DOHH2 (cell line): ENCODE measurements around the gene SEC24A.

Experiments
- H3F3A ChIP-seq: fragments of 200-600 bp; sonication (generic), shearing (Covaris generic); 2 replicates; pipeline ENCODE4 v1.6.0; 2016; ENCODE audit warnings: antibody characterized with exemption, mild to moderate bottlenecking; ENCODE audit not compliant: control insufficient read depth, insufficient read depth
- H3K27ac ChIP-seq: fragments of 200-600 bp; sonication (generic); 2 replicates; pipeline ENCODE4 v1.5.1; 2014; ENCODE audit warnings: low read depth, mild to moderate bottlenecking, low read length, moderate library complexity
- H3K27me3 ChIP-seq: fragments of 200-600 bp; sonication (generic); 2 replicates; pipeline ENCODE4 v1.6.1; 2014; ENCODE audit warnings: mild to moderate bottlenecking, low read length, mixed read lengths; ENCODE audit not compliant: control insufficient read depth
- H3K36me3 ChIP-seq: fragments of 200-600 bp; sonication (generic); 2 replicates; pipeline ENCODE4 v1.6.1; 2014; ENCODE audit warnings: mild to moderate bottlenecking, low read length, moderate library complexity, mixed read lengths; ENCODE audit not compliant: control insufficient read depth
- H3K4me1 ChIP-seq: fragments of 200-600 bp; sonication (generic); 2 replicates; pipeline ENCODE4 v1.6.1; 2014; ENCODE audit warnings: mild to moderate bottlenecking, low read length, mixed read lengths; ENCODE audit not compliant: control insufficient read depth
- H3K4me2 ChIP-seq: fragments of 200-600 bp; sonication (generic); 2 replicates; pipeline ENCODE4 v1.6.0; 2014; ENCODE audit warnings: mild to moderate bottlenecking, low read length, moderate library complexity
- H3K4me3 ChIP-seq: fragments of 200-600 bp; sonication (generic); 2 replicates; pipeline ENCODE4 v1.5.1; 2014; ENCODE audit warnings: mild to moderate bottlenecking, low read length, mixed read lengths
- H3K79me2 ChIP-seq: fragments of 200-600 bp; sonication (generic); 2 replicates; pipeline ENCODE4 v1.6.1; 2014; ENCODE audit warnings: mild to moderate bottlenecking, low read length, mixed read lengths; ENCODE audit not compliant: control insufficient read depth
- H3K9me2 ChIP-seq: fragments of 200-600 bp; sonication (generic); replicated peaks from 2 replicates; pipeline ENCODE4 v1.6.1; 2014; ENCODE audit warnings: mild to moderate bottlenecking, low read length, mixed read lengths; ENCODE audit not compliant: control insufficient read depth
- H3K9me3 ChIP-seq: fragments of 200-600 bp; sonication (generic); 2 replicates; pipeline ENCODE4 v1.6.1; 2014; ENCODE audit warnings: antibody characterized with exemption, low read length, mixed read lengths; ENCODE audit not compliant: control insufficient read depth, insufficient read depth
- H4K20me1 ChIP-seq: fragments of 200-600 bp; sonication (generic); 2 replicates; pipeline ENCODE4 v1.6.0; 2014; ENCODE audit warnings: low read depth, mild to moderate bottlenecking, antibody characterized with exemption, low read length, moderate library complexity; ENCODE audit not compliant: control insufficient read depth, insufficient read depth
- EZH2phosphoT487 ChIP-seq: fragments of 200-600 bp; sonication (generic); IDR thresholded peaks from 2 replicates; pipeline ENCODE4 v1.6.1; 2017; ENCODE audit warnings: borderline replicate concordance, mild to moderate bottlenecking, antibody characterized with exemption, low read length, moderate library complexity, mixed read lengths
- TF ChIP-seq, protein P1 (sequence below): fragments of 200-600 bp; sonication (generic); IDR thresholded peaks from one replicate; pipeline ENCODE4 v1.5.1; 2014; ENCODE audit warnings: antibody characterized with exemption, mild to moderate bottlenecking, low read depth, low read length; ENCODE audit not compliant: poor library complexity, severe bottlenecking

The SEC24A gene

GRCh38 chr5:134738963-134739661 is 90.5 kb downstream of the SEC24A start:
- H3K4me1 ChIP-seq = peaks cover 57% of the 10 kb centered on the region
- peak overlapping the region; percentile 65 for H3K27ac ChIP-seq
- H3F3A ChIP-seq = peaks cover 12% of the 10 kb centered on the region
- H4K20me1 ChIP-seq = peaks cover 5% of the 10 kb centered on the region; the same call in 1 of the 2 replicates
- H3K9me3 ChIP-seq = no peaks in the 10 kb centered on the region
- H3K79me2 ChIP-seq = peaks cover 62% of the 10 kb centered on the region
- peak overlapping the region; percentile 84 for H3K4me3 ChIP-seq
- H3K36me3 ChIP-seq = peaks cover 41% of the 10 kb centered on the region
- H3K9me2 ChIP-seq = no peaks in the 10 kb centered on the region
- TF ChIP-seq, protein P1, sequence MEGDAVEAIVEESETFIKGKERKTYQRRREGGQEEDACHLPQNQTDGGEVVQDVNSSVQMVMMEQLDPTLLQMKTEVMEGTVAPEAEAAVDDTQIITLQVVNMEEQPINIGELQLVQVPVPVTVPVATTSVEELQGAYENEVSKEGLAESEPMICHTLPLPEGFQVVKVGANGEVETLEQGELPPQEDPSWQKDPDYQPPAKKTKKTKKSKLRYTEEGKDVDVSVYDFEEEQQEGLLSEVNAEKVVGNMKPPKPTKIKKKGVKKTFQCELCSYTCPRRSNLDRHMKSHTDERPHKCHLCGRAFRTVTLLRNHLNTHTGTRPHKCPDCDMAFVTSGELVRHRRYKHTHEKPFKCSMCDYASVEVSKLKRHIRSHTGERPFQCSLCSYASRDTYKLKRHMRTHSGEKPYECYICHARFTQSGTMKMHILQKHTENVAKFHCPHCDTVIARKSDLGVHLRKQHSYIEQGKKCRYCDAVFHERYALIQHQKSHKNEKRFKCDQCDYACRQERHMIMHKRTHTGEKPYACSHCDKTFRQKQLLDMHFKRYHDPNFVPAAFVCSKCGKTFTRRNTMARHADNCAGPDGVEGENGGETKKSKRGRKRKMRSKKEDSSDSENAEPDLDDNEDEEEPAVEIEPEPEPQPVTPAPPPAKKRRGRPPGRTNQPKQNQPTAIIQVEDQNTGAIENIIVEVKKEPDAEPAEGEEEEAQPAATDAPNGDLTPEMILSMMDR = peak; percentile 73
- no peak for TF ChIP-seq EZH2phosphoT487
- H3K27me3 ChIP-seq = no peaks in the 10 kb centered on the region; the same call in 1 of the 2 replicates
- peak overlapping the region; percentile 88 for H3K4me2 ChIP-seq

- H3K9me3 ChIP-seq = no peaks in the 10 kb centered on the region
- TF ChIP-seq, protein P1 = no peak
- no peak for TF ChIP-seq EZH2phosphoT487
- no peak overlapping the region for H3K27ac ChIP-seq
- H3K4me3 ChIP-seq = peak overlapping the region; percentile 13; the same call in 1 of the 2 replicates
- H3K27me3 ChIP-seq = no peaks in the 10 kb centered on the region; the same call in 1 of the 2 replicates
- no peaks in the 10 kb centered on the region for H3K9me2 ChIP-seq
- peaks cover 48% of the 10 kb centered on the region for H3K36me3 ChIP-seq
- peak overlapping the region; percentile 88 for H3K4me2 ChIP-seq
- H3K4me1 ChIP-seq = peaks cover 44% of the 10 kb centered on the region
- H4K20me1 ChIP-seq = peaks cover 5% of the 10 kb centered on the region; the same call in 1 of the 2 replicates
- peaks cover 13% of the 10 kb centered on the region for H3F3A ChIP-seq
- H3K79me2 ChIP-seq = peaks cover 70% of the 10 kb centered on the region
Measured at GRCh38 chr5:134741052-134741451, 92.5 kb downstream of the SEC24A start.

DNA sequence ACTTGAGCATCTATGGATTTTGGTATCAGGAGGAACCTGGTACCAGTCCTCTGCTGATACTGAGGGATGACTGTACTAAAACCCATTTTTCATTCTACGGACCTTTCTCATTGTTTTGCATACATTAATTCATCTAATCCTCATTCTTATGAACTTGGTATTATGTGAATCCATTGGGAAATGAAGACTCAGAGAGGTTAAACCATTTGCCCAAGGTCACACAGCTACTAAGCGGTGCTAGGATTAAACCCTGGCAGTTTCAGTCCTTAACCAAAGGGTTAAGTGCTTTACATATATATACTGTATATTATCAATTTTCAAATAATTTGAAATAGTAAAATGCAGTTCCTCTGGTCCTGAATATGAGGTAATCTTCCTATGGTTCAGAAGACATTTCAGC is 93.5 kb downstream of the SEC24A start:
- Histone ChIP-seq H3K27ac (no peak overlapping the region), H3K4me3 (no peak overlapping the region), H3K79me2 (peaks cover 70% of the 10 kb centered on the region), H3K9me3 (no peaks in the 10 kb centered on the region), H4K20me1 (peaks cover 5% of the 10 kb centered on the region; the same call in 1 of the 2 replicates), H3F3A (peaks cover 9% of the 10 kb centered on the region), H3K4me1 (peaks cover 36% of the 10 kb centered on the region), H3K36me3 (peaks cover 48% of the 10 kb centered on the region), H3K4me2 (no peak overlapping the region), H3K9me2 (no peaks in the 10 kb centered on the region), H3K27me3 (no peaks in the 10 kb centered on the region; the same call in 1 of the 2 replicates)
- TF ChIP-seq, protein P1 = no peak
